ENCODE measurements around the gene INTS3. TPM values are rescaled to one million over a fixed set of nuclear protein-coding genes. Genes with fewer than 3 reads are reported as not detected.
A peak's percentile ranks its signal among the peaks of the same experiment; 100 is the strongest.
"Not testable (repeated sequence)": the region's sequence is repeated elsewhere in the genome, so short reads cannot be mapped to it uniquely, and the experiment has no call there.

The INTS3 gene
- polyA plus RNA-seq, 3 donors: 103 to 160 (median 134) TPM

GRCh38 chr1:153775458-153776327 lies 47.8 kb downstream of the INTS3 start:
- peak; percentile 79 for DNase-seq

DNA sequence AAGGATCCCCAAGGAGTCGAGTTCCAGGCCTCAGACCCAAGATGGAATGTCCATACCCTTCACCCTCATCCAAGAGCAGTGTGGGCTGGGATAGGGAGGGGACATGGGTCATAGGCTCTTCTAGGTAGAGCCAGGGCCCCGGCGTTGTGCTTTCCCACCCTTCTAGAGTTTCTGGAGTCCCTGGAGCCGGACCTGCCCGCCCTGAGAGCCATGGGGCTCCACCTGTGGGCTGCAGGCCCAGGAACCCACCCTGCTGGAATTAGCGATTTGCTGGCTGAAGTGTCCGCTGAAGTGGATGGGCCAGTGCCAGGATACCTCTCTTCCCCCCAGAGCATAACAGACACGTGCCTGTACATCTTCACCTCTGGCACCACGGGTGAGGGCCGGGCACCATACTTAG lies 48.5 kb downstream of the INTS3 start:
- no peak for DNase-seq

DNA sequence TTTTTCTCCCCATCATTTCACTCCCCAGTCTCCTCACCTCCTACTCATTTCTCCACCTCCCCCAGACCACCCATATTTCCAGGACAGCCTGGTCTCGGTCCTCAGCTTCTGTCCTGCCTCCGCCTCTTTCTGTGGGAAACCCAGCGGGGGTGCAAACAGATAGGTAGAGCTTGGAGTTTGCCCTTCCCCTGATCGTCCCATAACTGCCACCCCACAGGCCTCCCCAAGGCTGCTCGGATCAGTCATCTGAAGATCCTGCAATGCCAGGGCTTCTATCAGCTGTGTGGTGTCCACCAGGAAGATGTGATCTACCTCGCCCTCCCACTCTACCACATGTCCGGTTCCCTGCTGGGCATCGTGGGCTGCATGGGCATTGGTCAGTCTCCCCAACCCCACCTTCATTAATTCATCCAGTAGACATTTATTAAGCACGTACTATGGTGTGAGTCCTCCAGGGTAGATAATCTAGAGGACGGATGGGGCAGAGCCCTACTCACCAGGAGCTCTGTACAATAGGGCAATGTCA lies 49.1 kb downstream of the INTS3 start:
- no peak for DNase-seq

- DNase-seq: no peak
Measured at GRCh38 chr1:153777648-153778047, 49.8 kb downstream of the INTS3 start.

GRCh38 chr1:153778051-153778823 lies 50.4 kb downstream of the INTS3 start:
- no peak for DNase-seq

GRCh38 chr1:153778824-153779519 lies 51.1 kb downstream of the INTS3 start:
- no peak for DNase-seq

DNA sequence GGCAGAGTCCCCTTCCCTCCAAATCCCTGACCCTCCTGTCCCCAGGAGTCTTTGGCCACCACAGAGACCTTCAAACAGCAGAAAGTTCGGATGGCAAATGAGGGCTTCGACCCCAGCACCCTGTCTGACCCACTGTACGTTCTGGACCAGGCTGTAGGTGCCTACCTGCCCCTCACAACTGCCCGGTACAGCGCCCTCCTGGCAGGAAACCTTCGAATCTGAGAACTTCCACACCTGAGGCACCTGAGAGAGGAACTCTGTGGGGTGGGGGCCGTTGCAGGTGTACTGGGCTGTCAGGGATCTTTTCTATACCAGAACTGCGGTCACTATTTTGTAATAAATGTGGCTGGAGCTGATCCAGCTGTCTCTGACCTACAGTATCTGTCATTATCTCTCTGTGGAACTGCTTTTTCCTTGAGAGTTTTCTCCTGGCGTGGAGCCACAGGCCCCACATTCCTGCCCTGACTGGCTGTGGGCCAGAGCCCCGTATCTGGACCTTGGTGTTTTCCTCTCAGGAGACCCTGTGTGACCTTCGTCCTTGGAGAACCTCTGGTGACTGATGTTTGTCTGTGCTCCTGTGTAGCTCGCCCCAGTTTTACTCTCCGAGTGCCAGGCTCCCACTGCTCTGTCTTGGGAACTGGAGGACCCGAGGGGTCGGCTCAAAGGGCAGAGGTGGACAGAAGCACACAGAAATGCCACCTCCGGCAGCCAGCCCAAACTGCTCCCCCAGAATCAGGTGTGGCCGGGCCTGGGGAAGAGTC lies 52.1 kb downstream of the INTS3 start:
- no peak for DNase-seq

GRCh38 chr1:153780551-153780950 lies 52.7 kb downstream of the INTS3 start:
- no peak for DNase-seq

DNA sequence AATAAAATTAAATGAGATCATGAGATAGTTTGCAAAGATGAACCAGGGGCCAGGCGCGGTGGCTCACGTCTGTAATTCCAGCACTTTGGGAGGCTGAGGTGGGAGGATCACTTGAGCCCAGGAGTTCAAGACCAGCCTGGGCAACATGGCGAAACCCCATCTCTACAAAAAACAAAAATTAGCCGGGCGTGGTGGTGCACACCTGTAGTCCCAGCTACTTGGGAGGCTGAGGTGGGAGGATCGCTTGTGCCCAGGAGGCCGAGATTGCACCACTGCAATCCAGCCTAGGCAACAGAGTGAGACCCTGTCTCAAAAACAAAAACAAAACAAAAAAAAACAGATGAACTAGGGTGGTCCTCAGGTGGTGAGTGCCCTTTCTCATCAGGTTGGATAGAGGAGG lies 54.8 kb downstream of the INTS3 start:
- DNase-seq: not testable (repeated sequence)

GRCh38 chr1:153783233-153784190 lies 55.7 kb downstream of the INTS3 start:
- peak; percentile 89 for DNase-seq

DNA sequence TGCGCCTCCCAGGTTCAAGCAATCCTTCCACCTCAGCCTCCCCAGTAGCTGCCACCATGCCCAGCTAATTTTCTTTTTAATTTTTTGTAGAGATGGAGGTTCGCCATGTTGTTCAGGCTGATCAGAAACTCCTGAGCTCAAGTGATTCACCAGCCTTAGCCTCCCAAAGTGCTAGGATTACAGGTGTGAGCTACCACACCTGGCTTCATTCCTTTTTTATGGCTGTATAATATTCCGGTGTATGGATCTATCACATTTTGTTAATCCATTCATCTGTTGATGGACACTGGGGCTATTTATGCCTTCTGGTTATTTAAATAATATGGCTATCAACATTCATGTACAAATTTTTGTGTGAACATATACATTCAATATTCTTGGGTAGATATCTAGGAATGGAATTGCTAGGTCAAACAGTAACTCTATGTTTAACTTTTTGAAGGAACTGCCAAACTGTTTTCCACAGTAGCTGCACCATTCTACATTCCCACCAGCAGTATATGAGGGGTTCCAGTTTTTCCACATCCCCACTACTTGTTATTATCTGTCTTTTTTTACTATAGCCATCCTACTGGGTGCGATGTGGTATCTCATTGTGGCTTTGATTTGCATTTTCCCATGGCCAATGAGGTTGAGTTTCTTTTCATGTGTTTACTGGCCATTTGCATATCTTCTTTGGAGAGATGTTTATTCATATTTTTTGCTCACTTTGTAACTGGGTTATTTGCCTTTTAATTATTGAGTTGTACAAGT lies 58.4 kb downstream of the INTS3 start:
- DNase-seq: no peak

DNA sequence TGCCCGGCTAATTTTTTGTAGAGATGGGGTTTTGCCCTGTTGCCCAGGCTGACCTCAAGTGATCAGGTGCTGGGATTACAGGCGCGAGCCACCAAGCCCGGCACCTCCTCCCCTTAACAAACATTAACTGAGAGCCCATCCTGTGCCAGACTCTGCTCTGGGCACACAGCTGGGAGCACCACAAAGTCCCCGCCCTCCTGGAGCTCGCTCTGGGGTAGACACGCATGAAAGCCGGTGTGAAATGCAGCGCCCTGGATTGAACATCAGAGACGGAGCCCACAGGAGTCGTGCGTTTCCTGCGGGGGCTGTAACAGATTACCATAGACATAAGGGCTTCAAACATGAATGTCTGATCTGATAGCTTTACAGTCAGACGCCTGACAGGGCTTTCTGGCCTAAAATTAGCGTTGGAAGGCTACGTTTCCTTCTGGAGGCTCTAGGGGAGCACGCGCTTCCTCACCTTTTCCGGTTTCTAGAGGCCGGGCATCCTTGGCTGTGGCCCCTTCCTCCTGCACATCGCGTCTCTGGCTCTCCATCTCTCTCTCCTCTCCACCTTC lies 61.7 kb downstream of the INTS3 start:
- DNase-seq: no peak

DNA sequence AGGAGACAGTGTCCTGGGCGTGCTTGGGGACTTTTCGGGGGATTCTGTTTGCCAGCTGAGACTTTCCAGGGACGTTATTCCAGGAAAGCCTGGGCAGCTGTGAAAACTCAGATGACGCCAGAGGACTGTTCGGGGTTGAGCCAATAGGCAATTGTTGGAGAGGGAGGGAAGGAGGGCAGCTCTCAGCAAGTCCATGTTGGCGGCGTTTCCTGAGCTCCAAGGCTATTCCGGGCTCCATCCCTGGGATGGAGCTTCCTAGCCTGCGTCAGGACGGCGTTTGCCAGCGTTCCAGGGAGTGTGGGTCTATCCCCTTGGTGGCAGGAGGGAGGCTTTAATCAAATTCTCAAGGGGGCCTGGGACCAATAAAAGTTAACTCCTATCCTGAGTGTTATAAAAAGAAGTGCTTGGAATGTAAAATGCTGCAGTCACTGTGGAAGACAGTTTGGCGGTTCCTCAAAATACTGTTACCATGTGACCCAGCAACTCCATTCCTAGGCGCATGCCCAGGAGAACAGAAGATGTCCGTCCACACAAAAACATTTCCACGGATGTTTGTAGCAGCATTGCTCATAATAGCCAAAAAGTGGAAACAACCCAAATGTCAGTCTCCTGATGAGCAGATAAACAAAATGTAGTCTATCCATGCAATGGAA lies 62.6 kb downstream of the INTS3 start:
- peak; percentile 89 for DNase-seq

- no peak for DNase-seq
Measured at GRCh38 chr1:153790966-153791647, 63.3 kb downstream of the INTS3 start.

DNA sequence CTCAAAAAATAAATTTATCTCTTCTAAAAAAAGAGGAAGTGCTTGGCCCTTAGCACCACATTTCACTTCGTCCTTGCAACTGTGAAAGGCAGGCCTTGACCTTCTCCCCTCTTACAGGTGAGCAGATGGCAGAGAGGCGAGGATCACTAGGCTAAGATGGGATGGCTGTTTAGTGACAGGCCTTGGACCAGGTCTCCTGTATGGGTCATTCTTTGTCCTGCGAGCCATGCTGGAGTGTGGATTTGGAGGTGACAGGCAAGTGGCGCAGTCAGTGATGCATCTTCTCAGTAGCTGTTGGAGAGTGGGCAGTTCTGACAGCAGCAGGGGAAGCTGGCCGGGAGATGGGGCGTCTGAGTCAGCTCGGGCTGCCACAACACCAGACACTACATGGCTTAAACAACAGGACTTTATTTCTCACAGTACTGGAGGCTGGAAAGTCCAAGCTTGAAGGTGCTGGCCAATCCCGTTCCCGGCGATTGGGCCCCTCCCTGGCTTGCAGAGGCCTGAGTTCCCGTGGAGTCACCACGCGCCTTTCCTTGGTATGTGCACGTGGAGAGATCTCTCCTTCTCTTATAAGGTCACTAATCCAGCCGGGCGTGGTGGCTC lies 63.9 kb downstream of the INTS3 start:
- no peak for DNase-seq

DNA sequence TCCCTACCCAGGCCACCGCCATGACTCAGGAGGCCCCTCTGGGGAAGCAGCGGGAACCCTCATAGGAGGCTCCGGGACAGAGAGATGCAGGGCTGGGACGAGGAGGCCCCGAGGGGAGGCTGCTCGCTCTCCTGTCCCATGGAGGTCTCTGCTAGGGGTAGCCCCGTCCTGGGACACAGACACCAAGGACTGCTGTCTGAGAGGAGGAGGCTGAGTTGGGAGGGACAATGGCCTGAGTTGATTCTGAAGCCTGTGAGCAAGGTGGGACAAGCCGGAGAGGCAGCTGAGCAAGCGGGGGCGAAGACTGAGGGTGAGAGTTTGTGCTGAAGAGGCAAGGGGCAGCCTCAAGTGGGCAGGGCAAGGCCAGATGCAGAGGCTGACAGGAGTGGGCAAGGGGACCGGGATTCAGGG lies 64.8 kb downstream of the INTS3 start:
- DNase-seq: no peak

GRCh38 chr1:153793261-153793972 lies 65.6 kb downstream of the INTS3 start:
- no peak for DNase-seq

Measured in renal pelvis (tissue), 4 donors.